HepG2 (cell line): ENCODE results near the gene RBM34. TPM values are rescaled to one million over a fixed set of nuclear protein-coding genes. Genes with fewer than 3 reads are reported as not detected.

Experiments used
- ELF1 ChIP-seq: sonication (generic); formaldehyde crosslinking; IDR thresholded peaks from 2 replicates; pipeline ENCODE4 v1.4.0; 2020; ENCODE audit warnings: missing genetic modification reagents
- MAF1 ChIP-seq: sonication (generic); formaldehyde crosslinking; IDR thresholded peaks from 2 replicates; pipeline ENCODE4 v1.5.0; 2020; ENCODE audit warnings: missing genetic modification reagents, borderline replicate concordance
- MEF2D ChIP-seq: sonication (generic); formaldehyde crosslinking; IDR thresholded peaks from 2 replicates; pipeline ENCODE4 v1.5.1; 2020; ENCODE audit warnings: mild to moderate bottlenecking, missing genetic modification reagents
- NR2C2 ChIP-seq: sonication (generic); formaldehyde crosslinking; IDR thresholded peaks from 2 replicates; pipeline ENCODE4 v1.4.0; 2020; ENCODE audit warnings: missing genetic modification reagents, mild to moderate bottlenecking, moderate library complexity, borderline replicate concordance
- SIN3B ChIP-seq: fragments of 150-350 bp; IDR thresholded peaks from 2 replicates; pipeline ENCODE4 v1.6.1; 2014; ENCODE audit warnings: low read length
- SRSF4 ChIP-seq: fragments of 200-400 bp; formaldehyde crosslinking; IDR thresholded peaks from one replicate; pipeline ENCODE4 v1.6.1; 2018; ENCODE audit warnings: mild to moderate bottlenecking, low read depth, low read length, moderate library complexity; ENCODE audit not compliant: poor library complexity, severe bottlenecking
- STAG1 ChIP-seq: sonication (generic); formaldehyde crosslinking; IDR thresholded peaks from 2 replicates; pipeline ENCODE4 v1.4.0; 2020; ENCODE audit warnings: missing genetic modification reagents
- XBP1 ChIP-seq: sonication (generic); formaldehyde crosslinking; IDR thresholded peaks from 2 replicates; pipeline ENCODE4 v1.5.0; 2020; ENCODE audit warnings: missing genetic modification reagents
- YEATS4 ChIP-seq: sonication (generic); formaldehyde crosslinking; IDR thresholded peaks from 2 replicates; pipeline ENCODE4 v1.4.0; 2020; ENCODE audit warnings: missing genetic modification reagents, borderline replicate concordance
- ZNF138 ChIP-seq: sonication (generic); formaldehyde crosslinking; IDR thresholded peaks from 2 replicates; pipeline ENCODE4 v1.5.0; 2020; ENCODE audit warnings: mild to moderate bottlenecking, low read depth, missing genetic modification reagents
- ZNF224 ChIP-seq: sonication (generic); formaldehyde crosslinking; IDR thresholded peaks from 2 replicates; pipeline ENCODE4 v1.5.0; 2020; ENCODE audit warnings: mild to moderate bottlenecking, missing genetic modification reagents
- ZNF331 ChIP-seq: sonication (generic); formaldehyde crosslinking; IDR thresholded peaks from 2 replicates; pipeline ENCODE4 v1.4.0; 2020; ENCODE audit warnings: missing genetic modification reagents
- ZNF557 ChIP-seq: sonication (generic); formaldehyde crosslinking; IDR thresholded peaks from 2 replicates; pipeline ENCODE4 v1.4.0; 2020; ENCODE audit warnings: missing genetic modification reagents
- ZNF768 ChIP-seq: sonication (generic); formaldehyde crosslinking; IDR thresholded peaks from 2 replicates; pipeline ENCODE4 v1.4.0; 2020; ENCODE audit warnings: missing genetic modification reagents
- ZNF891 ChIP-seq: sonication (generic); formaldehyde crosslinking; IDR thresholded peaks from 2 replicates; pipeline ENCODE4 v1.5.0; 2020; ENCODE audit warnings: mild to moderate bottlenecking, missing genetic modification reagents
- polyA plus RNA-seq, 8 experiments: library from polyadenylated mRNA; depleted of rRNA in 3 of 8; stranded (reverse) in 7 of 8; unstranded in 1 of 8; fragments of >200 nt; fragmentation: Illumina TruSeq in 4 of 8; extraction: Trizol in 4 of 8; gene quantifications; 2 replicates each; pipeline versions ENCODE4 v1.2.1 to v1.2.3, GENCODE V29; 2011 to 2016; ENCODE audit warnings: low read depth in 4 of 8, missing spikeins in 1 of 8, mixed read lengths in 1 of 8; ENCODE audit not compliant: insufficient read depth in 1 of 8
- total RNA-seq, 5 experiments: library from RNA; depleted of rRNA; stranded (reverse); fragments of >200 nt; fragmentation: Illumina TruSeq; extraction: Trizol; gene quantifications; 2 replicates each; pipeline ENCODE4 v1.2.3, GENCODE V29; 2016; ENCODE audit warnings: low read depth in 1 of 5
- TF ChIP-seq, protein P1 (sequence below): IDR thresholded peaks from 2 replicates; pipeline ENCODE4 v1.6.1; 2012; ENCODE audit warnings: inconsistent platforms
- TF ChIP-seq, protein P2 (sequence below): IDR thresholded peaks from 2 replicates; pipeline ENCODE4 v1.6.1; 2016; ENCODE audit warnings: mild to moderate bottlenecking, missing biosample characterization, missing genetic modification reagents
- TF ChIP-seq, protein P3 (sequence below): sonication (generic); formaldehyde crosslinking; conservative IDR thresholded peaks from 2 replicates; pipeline ENCODE4 v1.4.0; 2020; ENCODE audit warnings: missing genetic modification reagents
- TF ChIP-seq, protein P4 (sequence below): sonication (generic); formaldehyde crosslinking; IDR thresholded peaks from 2 replicates; pipeline ENCODE4 v1.8.1; 2022; ENCODE audit warnings: low read depth, mild to moderate bottlenecking, missing genetic modification reagents
- TF ChIP-seq, protein P5 (sequence below): IDR thresholded peaks from 2 replicates; pipeline ENCODE4 v1.6.1; 2012; ENCODE audit warnings: low read depth, low read length, improper control_type of control experiment
- TF ChIP-seq, protein P6 (sequence below): sonication (generic); formaldehyde crosslinking; IDR thresholded peaks from 2 replicates; pipeline ENCODE4 v1.5.1; 2020; ENCODE audit warnings: mild to moderate bottlenecking, missing genetic modification reagents, borderline replicate concordance

Gene RBM34
- total and polyA plus RNA-seq, 2 of the 13 experiments (the other 11 are each of a cell fraction or from before 2014, with no cell fraction given): 34.7 to 73.0 TPM

DNA sequence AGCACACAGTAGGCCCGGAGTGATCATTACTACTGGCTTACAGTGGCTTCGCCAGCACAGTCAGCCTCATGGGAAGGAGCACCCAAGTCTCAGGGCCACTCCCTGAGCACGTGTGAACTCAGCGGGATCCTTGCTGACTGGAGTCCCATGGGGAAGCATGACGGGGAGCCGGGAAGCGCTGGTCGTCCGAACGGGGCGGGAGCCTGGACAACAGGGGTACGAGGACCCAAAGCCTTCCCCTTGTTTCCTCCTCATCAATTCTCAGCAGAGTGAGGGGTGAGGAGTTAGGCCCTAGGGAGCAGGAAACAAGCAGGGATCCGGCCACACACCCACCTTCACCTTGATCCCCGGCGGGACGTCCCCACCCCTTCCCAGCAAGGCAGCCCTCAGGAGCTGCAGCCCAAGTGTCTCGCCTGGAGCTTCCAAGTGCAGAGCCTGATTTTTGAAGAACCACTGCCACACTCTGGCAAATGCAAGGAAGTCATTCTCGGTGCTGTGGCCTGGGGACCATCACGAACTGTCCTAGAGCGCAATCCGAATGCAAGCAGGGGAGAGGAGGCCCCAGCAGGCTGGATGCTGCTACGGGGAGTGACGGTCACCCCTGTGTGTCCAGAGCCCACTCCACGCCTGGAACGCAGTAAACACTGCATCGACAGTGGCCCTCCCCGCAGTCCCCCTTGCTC lies 67.9 kb downstream of the RBM34 start (continued):
- TF ChIP-seq ELF1: no peak
- TF ChIP-seq ZNF331 (CRISPR knock-in tag): no peak
- no peak for TF ChIP-seq MAF1
- no peak for TF ChIP-seq XBP1 (CRISPR knock-in tag)
- TF ChIP-seq, protein P1, sequence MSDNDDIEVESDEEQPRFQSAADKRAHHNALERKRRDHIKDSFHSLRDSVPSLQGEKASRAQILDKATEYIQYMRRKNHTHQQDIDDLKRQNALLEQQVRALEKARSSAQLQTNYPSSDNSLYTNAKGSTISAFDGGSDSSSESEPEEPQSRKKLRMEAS: 0 out of 2 replicates have a peak, but pooled peaks have one; percentile 6
- TF ChIP-seq NR2C2: no peak
- TF ChIP-seq MEF2D (CRISPR knock-in tag): 0 out of 2 replicates have a peak, but pooled peaks have one; percentile 17
- no peak for TF ChIP-seq SRSF4
- TF ChIP-seq ZNF891 (CRISPR knock-in tag): 0 out of 2 replicates have a peak, but pooled peaks have one; percentile 19
- TF ChIP-seq, protein P2, sequence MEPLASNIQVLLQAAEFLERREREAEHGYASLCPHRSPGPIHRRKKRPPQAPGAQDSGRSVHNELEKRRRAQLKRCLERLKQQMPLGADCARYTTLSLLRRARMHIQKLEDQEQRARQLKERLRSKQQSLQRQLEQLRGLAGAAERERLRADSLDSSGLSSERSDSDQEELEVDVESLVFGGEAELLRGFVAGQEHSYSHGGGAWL (CRISPR knock-in tag): 0 out of 2 replicates have a peak, but pooled peaks have one; percentile 23
- TF ChIP-seq, protein P3, sequence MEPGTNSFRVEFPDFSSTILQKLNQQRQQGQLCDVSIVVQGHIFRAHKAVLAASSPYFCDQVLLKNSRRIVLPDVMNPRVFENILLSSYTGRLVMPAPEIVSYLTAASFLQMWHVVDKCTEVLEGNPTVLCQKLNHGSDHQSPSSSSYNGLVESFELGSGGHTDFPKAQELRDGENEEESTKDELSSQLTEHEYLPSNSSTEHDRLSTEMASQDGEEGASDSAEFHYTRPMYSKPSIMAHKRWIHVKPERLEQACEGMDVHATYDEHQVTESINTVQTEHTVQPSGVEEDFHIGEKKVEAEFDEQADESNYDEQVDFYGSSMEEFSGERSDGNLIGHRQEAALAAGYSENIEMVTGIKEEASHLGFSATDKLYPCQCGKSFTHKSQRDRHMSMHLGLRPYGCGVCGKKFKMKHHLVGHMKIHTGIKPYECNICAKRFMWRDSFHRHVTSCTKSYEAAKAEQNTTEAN: no peak
- no peak for TF ChIP-seq ZNF557
- no peak for TF ChIP-seq ZNF138
- peak; percentile 92 for TF ChIP-seq STAG1 (CRISPR knock-in tag)
- TF ChIP-seq, protein P4, sequence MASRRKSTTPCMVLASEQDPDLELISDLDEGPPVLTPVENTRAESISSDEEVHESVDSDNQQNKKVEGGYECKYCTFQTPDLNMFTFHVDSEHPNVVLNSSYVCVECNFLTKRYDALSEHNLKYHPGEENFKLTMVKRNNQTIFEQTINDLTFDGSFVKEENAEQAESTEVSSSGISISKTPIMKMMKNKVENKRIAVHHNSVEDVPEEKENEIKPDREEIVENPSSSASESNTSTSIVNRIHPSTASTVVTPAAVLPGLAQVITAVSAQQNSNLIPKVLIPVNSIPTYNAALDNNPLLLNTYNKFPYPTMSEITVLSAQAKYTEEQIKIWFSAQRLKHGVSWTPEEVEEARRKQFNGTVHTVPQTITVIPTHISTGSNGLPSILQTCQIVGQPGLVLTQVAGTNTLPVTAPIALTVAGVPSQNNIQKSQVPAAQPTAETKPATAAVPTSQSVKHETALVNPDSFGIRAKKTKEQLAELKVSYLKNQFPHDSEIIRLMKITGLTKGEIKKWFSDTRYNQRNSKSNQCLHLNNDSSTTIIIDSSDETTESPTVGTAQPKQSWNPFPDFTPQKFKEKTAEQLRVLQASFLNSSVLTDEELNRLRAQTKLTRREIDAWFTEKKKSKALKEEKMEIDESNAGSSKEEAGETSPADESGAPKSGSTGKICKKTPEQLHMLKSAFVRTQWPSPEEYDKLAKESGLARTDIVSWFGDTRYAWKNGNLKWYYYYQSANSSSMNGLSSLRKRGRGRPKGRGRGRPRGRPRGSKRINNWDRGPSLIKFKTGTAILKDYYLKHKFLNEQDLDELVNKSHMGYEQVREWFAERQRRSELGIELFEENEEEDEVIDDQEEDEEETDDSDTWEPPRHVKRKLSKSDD (CRISPR knock-in tag): no peak
- peak; percentile 26; the same call in 1 of the 2 replicates for TF ChIP-seq ZNF768 (CRISPR knock-in tag)
- TF ChIP-seq ZNF224 (CRISPR knock-in tag): 0 out of 2 replicates have a peak, but pooled peaks have one; percentile 56
- TF ChIP-seq, protein P5, sequence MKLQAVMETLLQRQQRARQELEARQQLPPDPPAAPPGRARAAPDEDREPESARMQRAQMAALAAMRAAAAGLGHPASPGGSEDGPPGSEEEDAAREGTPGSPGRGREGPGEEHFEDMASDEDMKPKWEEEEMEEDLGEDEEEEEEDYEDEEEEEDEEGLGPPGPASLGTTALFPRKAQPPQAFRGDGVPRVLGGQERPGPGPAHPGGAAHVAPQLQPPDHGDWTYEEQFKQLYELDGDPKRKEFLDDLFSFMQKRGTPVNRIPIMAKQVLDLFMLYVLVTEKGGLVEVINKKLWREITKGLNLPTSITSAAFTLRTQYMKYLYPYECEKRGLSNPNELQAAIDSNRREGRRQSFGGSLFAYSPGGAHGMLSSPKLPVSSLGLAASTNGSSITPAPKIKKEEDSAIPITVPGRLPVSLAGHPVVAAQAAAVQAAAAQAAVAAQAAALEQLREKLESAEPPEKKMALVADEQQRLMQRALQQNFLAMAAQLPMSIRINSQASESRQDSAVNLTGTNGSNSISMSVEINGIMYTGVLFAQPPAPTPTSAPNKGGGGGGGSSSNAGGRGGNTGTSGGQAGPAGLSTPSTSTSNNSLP: no peak
- TF ChIP-seq, protein P6, sequence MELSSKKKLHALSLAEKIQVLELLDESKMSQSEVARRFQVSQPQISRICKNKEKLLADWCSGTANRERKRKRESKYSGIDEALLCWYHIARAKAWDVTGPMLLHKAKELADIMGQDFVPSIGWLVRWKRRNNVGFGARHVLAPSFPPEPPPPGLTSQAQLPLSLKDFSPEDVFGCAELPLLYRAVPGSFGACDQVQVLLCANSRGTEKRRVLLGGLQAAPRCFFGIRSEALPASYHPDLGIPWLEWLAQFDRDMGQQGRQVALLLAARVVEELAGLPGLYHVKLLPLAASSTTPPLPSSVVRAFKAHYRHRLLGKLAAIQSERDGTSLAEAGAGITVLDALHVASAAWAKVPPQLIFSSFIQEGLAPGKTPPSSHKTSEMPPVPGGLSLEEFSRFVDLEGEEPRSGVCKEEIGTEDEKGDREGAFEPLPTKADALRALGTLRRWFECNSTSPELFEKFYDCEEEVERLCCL (CRISPR knock-in tag): no peak
- no peak for TF ChIP-seq YEATS4 (CRISPR knock-in tag)
- no peak for TF ChIP-seq SIN3B
